MCF 10A (cell line): ENCODE results near the gene CKS1B. TPM values are rescaled to one million over a fixed set of nuclear protein-coding genes. Genes with fewer than 3 reads are reported as not detected.
"Not testable (repeated sequence)": the region's sequence is repeated elsewhere in the genome, so short reads cannot be mapped to it uniquely, and the experiment has no call there.

Experiments
- BruUV-seq: library from RNA; stranded (reverse); fragments of 400-500 nt; replicated peaks from 2 replicates; lab custom pipeline; 2021; lab: Mats Ljungman, UMichigan
- CTCF ChIA-PET: fragments of 300-600 bp; sonication (Branson Sonifier 250); formaldehyde crosslinking; extraction: SDS; loops from one replicate; lab custom pipeline; 2021; ENCODE audit warnings: antibody characterized with exemption, inconsistent platforms; lab: Yijun Ruan, JAX
- POLR2A ChIA-PET: fragments of 300-600, 350-650 bp; sonication (Branson Sonifier 250); formaldehyde crosslinking; extraction: SDS; loops from one replicate; lab custom pipeline; 2020; ENCODE audit warnings: antibody characterized with exemption, inconsistent platforms; lab: Yijun Ruan, JAX
- DNase-seq: peaks from one replicate; pipeline ENCODE4 v3.0.0-alpha.2; 2018; ENCODE audit not compliant: unreplicated experiment
- H3K27ac Mint-ChIP-seq: one replicate; pipeline ENCODE4 v1.8.0; 2022; ENCODE audit warnings: mild to moderate bottlenecking, low read depth, mixed read lengths; ENCODE audit not compliant: unreplicated experiment
- H3K27me3 Mint-ChIP-seq: one replicate; pipeline ENCODE4 v1.8.0; 2022; ENCODE audit warnings: mixed read lengths; ENCODE audit not compliant: insufficient read depth, unreplicated experiment
- H3K36me3 Mint-ChIP-seq: one replicate; pipeline ENCODE4 v1.8.0; 2022; ENCODE audit warnings: mild to moderate bottlenecking, moderate library complexity, mixed read lengths; ENCODE audit not compliant: insufficient read depth, unreplicated experiment
- H3K4me1 Mint-ChIP-seq: one replicate; pipeline ENCODE4 v1.8.0; 2022; ENCODE audit warnings: mixed read lengths; ENCODE audit not compliant: insufficient read depth, unreplicated experiment
- H3K4me3 Mint-ChIP-seq: one replicate; pipeline ENCODE4 v1.8.0; 2022; ENCODE audit warnings: mild to moderate bottlenecking, moderate library complexity, mixed read lengths; ENCODE audit not compliant: unreplicated experiment
- H3K9me3 Mint-ChIP-seq: one replicate; pipeline ENCODE4 v1.8.0; 2022; ENCODE audit warnings: mixed read lengths; ENCODE audit not compliant: unreplicated experiment
- intact Hi-C: fragments of 100-400 bp; cut with micrococcal nuclease; formaldehyde crosslinking; loops from 2 replicates; pipeline ENCODE4 v1.14.1; 2022
- total RNA-seq: library from RNA; stranded (reverse); gene quantifications from 2 replicates; pipeline ENCODE4 v1.2.3, GENCODE V29; 2022
- TF ChIP-seq, protein P1 (sequence below): fragments of 200-600 bp; IDR thresholded peaks from one replicate; pipeline ENCODE4 v1.8.0; 2022; ENCODE audit warnings: antibody characterized with exemption, mild to moderate bottlenecking; ENCODE audit not compliant: unreplicated experiment

Gene CKS1B
- total RNA-seq, 1 experiment from 2014 or later = 285 TPM

DNA sequence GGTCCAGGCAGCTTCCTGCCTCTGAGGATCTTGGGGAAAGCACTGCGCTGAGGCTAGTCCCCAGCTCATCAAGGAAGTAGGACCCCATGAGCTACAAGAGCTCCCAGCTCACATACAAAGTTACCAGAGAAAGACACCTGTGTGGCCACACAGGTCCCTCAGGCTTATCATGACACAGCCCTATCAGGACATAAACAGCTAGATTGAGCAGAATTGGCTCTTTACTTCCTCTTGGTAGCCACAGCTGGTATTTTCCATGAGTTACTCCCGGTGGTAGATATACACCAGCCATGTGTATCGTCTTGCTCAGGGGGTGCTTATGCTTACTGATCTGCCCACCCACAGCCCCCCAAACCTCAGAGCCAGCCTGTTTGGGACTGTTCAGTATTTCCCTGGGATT lies 20.1 kb downstream of the CKS1B start:
- POLR2A ChIA-PET = interaction anchor here (0.7 to 41.1 kb wide), 11 partner anchors 10 to 202 kb away, joined by 3 to 1917 read pairs (median 4); partner anchors contain the start of genes ADAM15, CKS1B, FLAD1 and PBXIP1
- no peak for DNase-seq
- intact Hi-C loops = no loop called here
- TF ChIP-seq, protein P1, sequence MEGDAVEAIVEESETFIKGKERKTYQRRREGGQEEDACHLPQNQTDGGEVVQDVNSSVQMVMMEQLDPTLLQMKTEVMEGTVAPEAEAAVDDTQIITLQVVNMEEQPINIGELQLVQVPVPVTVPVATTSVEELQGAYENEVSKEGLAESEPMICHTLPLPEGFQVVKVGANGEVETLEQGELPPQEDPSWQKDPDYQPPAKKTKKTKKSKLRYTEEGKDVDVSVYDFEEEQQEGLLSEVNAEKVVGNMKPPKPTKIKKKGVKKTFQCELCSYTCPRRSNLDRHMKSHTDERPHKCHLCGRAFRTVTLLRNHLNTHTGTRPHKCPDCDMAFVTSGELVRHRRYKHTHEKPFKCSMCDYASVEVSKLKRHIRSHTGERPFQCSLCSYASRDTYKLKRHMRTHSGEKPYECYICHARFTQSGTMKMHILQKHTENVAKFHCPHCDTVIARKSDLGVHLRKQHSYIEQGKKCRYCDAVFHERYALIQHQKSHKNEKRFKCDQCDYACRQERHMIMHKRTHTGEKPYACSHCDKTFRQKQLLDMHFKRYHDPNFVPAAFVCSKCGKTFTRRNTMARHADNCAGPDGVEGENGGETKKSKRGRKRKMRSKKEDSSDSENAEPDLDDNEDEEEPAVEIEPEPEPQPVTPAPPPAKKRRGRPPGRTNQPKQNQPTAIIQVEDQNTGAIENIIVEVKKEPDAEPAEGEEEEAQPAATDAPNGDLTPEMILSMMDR = no peak
- BruUV-seq = TSS peak; percentile 13
- Mint-ChIP-seq H3K9me3 (no peaks in the 10 kb centered on the region), H3K27ac (peak overlapping the region; percentile 68), H3K4me1 (peaks cover 34% of the 10 kb centered on the region), H3K36me3 (peaks cover 21% of the 10 kb centered on the region), H3K4me3 (no peak overlapping the region), H3K27me3 (no peaks in the 10 kb centered on the region)
- CTCF ChIA-PET = interaction anchor here (0.6 to 9.4 kb wide), 16 partner anchors 9 to 500 kb away, joined by 3 to 118 read pairs (median 6); partner anchors contain the start of genes ADAM15, FLAD1, PYGO2 and SHC1

DNA sequence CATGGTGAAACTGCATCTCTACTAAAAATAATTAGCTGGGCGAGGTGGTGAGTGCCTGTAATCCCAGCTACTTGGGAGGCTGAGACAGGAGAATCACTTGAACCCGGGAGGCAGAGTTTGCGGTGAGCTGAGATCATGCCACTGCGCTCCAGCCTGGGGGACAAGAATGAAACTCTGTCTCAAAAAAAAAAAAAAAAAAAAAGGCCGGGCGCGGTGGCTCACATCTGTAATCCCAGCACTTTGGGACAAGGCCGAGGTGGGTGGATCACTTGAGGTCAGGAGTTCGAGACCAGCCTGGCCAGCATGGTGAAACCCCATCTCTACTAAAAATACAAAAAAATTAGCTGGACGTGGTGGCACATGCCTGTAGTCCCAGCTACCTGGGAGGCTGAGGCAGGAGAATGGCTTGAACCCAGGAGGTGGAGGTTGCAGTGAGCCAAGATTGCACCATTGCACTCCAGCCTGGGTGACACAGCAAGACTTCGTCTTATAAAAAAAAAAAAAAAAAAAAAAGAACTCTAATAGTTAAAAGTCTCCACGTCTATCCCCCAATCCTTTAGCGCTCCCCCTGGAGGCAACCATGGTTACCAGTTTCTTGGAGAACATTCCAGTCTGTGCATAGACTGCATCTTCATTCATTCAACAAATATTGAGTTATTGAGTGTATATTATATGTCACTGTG lies 21.0 kb downstream of the CKS1B start:
- Mint-ChIP-seq H3K4me1 (peaks cover 38% of the 10 kb centered on the region), H3K36me3 (peaks cover 12% of the 10 kb centered on the region)
- POLR2A ChIA-PET = interaction anchor here (0.6 to 41.1 kb wide), 6 partner anchors 9 to 58 kb away, joined by 3 to 1917 read pairs (median 6); partner anchors contain the start of genes CKS1B, FLAD1, PBXIP1 and PMVK
- H3K27me3 Mint-ChIP-seq, BruUV-seq, H3K4me3 Mint-ChIP-seq, H3K27ac Mint-ChIP-seq, intact Hi-C loops, H3K9me3 Mint-ChIP-seq: not testable (repeated sequence)
- peak; percentile 92 for DNase-seq
- CTCF ChIA-PET = interaction anchor here (0.6 to 9.4 kb wide), 24 partner anchors 9 to 1019 kb away, joined by 3 to 118 read pairs (median 4); partner anchors contain the start of genes ADAM15, FLAD1, KRTCAP2 and PBXIP1

DNA sequence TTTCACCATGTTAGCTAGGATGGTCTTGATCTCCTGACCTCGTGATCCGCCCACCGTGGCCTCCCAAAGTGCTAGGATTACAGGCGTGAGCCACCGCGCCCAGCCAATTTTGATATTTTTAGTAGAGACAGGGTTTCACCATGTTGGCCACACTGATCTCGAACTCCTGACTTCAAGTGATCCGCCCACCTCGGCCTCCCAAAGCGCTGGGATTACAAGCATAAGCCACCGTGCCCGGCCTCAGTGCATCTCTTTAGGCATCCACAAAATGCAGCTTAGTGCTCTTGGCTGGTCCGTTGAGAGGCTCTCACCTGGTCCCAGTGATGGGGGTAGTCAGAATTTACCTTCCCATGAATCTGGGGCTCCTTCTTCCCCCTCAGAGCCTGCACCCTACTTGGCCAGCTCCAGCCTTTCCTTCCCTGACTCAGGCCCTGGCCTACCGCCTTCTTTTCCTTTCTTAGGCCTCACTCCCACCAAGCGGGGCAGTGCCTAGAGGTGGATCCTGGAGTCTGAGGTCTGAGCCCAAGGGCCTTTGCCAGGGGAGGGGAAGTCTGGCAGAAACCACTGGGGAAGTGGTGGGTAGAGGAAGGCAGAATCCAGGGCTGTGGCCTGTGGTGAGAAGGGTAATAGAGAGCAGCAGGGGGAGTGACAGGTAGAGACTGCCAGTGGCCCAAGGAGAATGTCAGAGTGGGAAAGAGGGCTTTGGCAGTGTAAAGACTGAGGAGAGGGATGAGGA lies 22.7 kb downstream of the CKS1B start:
- Mint-ChIP-seq H3K4me1 (peaks cover 38% of the 10 kb centered on the region), H3K27ac (peak overlapping the region; percentile 65), H3K36me3 (peaks cover 6% of the 10 kb centered on the region), H3K9me3 (no peaks in the 10 kb centered on the region), H3K4me3 (no peak overlapping the region), H3K27me3 (no peaks in the 10 kb centered on the region)
- DNase-seq = no peak
- no TSS peak for BruUV-seq
- ChIA-PET POLR2A (interaction anchor here (0.6 to 41.1 kb wide), 6 partner anchors 10 to 68 kb away, joined by 3 to 1917 read pairs (median 3); partner anchors contain the start of genes ADAM15, CKS1B, FLAD1 and PBXIP1), CTCF (interaction anchor here (0.6 to 9.4 kb wide), 19 partner anchors 11 to 487 kb away, joined by 3 to 118 read pairs (median 5); partner anchors contain the start of genes FLAD1, PBXIP1, PYGO2 and SHC1)
- TF ChIP-seq, protein P1 = no peak
- intact Hi-C loops = no loop called here

DNA sequence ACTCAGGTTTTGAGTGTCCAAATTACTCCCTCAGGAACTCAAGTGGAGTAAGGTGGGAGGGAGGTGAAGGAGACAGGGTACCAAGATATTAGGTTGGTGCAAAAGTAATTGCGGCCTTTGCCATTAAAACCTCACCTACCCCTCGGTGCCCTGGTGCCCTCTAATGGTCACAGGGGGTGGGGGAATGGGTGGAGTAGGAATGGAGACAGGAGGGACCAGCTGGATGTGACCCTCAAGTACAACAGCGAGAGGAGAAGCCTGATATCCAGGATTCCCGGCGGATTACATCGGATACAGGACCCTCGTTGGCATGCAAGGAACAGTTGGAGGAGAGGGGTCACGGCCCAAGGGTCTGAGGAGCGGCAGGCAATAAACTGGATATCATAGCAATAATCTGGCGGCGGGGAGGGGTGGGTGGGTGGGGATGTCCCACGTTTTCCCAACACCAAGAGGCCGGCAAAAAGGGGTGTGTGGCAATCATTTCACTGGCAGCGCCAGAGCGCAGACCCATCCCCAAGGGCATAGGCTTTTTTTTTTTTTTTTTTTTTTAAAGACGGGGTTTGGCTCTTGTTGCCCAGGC lies 23.8 kb downstream of the CKS1B start:
- DNase-seq = no peak
- H3K9me3 Mint-ChIP-seq = no peaks in the 10 kb centered on the region
- no peak overlapping the region for H3K27ac Mint-ChIP-seq
- intact Hi-C loops = no loop called here
- peaks cover 6% of the 10 kb centered on the region for H3K36me3 Mint-ChIP-seq
- BruUV-seq = no TSS peak
- CTCF ChIA-PET = interaction anchor here (0.6 to 9.4 kb wide), 13 partner anchors 10 to 517 kb away, joined by 3 to 118 read pairs (median 17); partner anchors contain the start of genes ADAM15, CKS1B, FLAD1 and PBXIP1
- no peak overlapping the region for H3K4me3 Mint-ChIP-seq
- H3K4me1 Mint-ChIP-seq = peaks cover 38% of the 10 kb centered on the region
- TF ChIP-seq, protein P1 = peak; percentile 9
- H3K27me3 Mint-ChIP-seq = no peaks in the 10 kb centered on the region
- POLR2A ChIA-PET = interaction anchor here (0.8 to 41.1 kb wide), 8 partner anchors 10 to 135 kb away, joined by 3 to 1917 read pairs (median 44); partner anchors contain the start of genes ADAM15, CKS1B, FLAD1 and PBXIP1
